Liver (tissue), 2 donors: ENCODE results near the gene SMOC1.

Experiments
- SP1 ChIP-seq: IDR thresholded peaks from 2 replicates; pipeline ENCODE4 v1.6.1; 2018; ENCODE audit warnings: antibody characterized with exemption, mild to moderate bottlenecking
- TF ChIP-seq, protein P1 (sequence below): IDR thresholded peaks from 2 replicates; pipeline ENCODE4 v1.6.1; 2016; ENCODE audit warnings: antibody characterized with exemption, mild to moderate bottlenecking
- donor health status: healthy.

DNA sequence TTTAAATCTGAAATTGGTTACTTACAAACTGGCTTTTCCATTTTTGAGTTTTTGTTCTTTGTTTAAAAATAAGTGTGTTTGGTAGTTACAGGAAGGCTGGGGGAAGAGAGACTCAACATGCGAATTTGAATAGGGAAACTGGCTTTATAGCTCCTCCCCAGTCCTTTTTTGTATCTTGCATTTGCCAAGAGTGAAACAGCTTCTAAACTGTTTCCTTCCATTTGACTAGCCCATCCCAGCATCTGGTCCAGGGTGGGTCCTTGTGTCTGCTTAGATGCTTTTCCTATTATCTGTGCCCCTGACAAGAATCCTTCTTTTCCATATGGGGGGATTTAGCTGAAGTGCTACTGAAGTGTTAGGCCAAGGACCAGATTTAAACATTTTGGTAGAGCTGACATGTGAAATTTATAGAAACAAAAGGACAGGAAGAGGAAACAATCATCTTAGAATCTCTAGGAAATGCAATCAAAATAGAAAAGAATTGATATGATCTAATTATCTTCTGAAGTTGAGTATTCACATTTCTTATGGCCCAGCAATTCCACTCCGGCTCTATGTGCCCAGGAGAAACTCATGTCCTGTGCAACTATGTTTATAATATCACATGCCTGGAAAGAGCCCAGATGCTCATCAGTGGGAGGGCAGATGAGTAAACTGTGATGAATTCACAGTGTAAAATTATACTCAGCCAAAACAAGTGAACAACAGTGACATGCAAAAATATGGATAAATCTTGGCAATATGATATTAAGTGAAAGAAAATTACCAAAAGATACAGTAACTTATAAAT, 7.4 kb downstream of the SMOC1 start:
- no peak for TF ChIP-seq SP1
- TF ChIP-seq, protein P1, sequence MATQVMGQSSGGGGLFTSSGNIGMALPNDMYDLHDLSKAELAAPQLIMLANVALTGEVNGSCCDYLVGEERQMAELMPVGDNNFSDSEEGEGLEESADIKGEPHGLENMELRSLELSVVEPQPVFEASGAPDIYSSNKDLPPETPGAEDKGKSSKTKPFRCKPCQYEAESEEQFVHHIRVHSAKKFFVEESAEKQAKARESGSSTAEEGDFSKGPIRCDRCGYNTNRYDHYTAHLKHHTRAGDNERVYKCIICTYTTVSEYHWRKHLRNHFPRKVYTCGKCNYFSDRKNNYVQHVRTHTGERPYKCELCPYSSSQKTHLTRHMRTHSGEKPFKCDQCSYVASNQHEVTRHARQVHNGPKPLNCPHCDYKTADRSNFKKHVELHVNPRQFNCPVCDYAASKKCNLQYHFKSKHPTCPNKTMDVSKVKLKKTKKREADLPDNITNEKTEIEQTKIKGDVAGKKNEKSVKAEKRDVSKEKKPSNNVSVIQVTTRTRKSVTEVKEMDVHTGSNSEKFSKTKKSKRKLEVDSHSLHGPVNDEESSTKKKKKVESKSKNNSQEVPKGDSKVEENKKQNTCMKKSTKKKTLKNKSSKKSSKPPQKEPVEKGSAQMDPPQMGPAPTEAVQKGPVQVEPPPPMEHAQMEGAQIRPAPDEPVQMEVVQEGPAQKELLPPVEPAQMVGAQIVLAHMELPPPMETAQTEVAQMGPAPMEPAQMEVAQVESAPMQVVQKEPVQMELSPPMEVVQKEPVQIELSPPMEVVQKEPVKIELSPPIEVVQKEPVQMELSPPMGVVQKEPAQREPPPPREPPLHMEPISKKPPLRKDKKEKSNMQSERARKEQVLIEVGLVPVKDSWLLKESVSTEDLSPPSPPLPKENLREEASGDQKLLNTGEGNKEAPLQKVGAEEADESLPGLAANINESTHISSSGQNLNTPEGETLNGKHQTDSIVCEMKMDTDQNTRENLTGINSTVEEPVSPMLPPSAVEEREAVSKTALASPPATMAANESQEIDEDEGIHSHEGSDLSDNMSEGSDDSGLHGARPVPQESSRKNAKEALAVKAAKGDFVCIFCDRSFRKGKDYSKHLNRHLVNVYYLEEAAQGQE: no peak
